Measurements from ENCODE around the gene RBM8A.

GRCh38 chr1:145965119-145965744 is 37.9 kb upstream of the RBM8A start:
- TF ChIP-seq CTCF (IDR thresholded peaks at IDR 0.05; ENCODE audit: borderline replicate concordance, extremely low read depth, low read length, poor library complexity, severe bottlenecking), result no peak
- no peak for TF ChIP-seq EZH2 (IDR thresholded peaks at IDR 0.05; ENCODE audit: borderline replicate concordance, low read depth, low read length, severe bottlenecking)

Measured in DND-41 (cell line).